ENCODE measurements around the gene CDK14.

The CDK14 gene

GRCh38 chr7:90569368-90569767, 26.8 kb upstream of the CDK14 start:
- no peak for TF ChIP-seq CTCF (IDR thresholded peaks at IDR 0.05; ENCODE audit: low read depth, low read length)
- DNase-seq (ENCODE audit: extremely low read depth, low read depth): no peak

- no peak for TF ChIP-seq CTCF (IDR thresholded peaks at IDR 0.05; ENCODE audit: low read depth, low read length)
- no peak for DNase-seq (ENCODE audit: extremely low read depth, low read depth)
These were observed 25.7 kb upstream of the CDK14 start for GRCh38 chr7:90570373-90570959.

DNA sequence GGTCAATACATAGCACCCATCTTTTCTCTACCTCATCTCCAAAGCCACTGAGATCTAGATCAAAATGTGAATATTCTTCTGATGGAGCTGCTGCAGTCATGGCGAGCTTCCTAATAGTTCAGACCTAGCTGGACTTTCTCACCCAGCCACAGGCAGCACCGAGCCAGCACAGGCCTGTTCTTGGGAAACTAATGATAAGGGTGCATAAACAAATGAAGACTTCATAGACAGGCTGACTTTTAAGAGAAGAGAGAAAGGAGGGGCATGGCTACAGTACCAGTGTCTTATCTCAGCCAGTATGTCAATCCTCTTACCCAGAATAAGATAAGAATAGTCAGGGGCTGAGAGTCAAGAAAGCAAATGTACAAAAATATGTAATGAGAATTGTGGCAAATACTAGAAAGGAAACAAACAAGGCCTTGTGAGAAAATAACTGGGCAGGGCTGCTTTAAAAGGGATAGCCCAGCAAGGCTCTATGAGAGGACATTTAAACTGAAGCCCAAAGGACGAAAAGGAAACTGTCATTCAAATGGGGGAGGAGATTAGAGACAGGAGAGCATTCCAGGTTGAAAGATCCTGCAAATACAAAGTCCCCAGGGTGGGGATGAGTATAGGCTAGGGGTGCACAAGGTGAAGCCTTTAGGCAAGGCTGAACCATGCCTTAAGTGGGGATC, 21.8 kb upstream of the CDK14 start:
- no peak for TF ChIP-seq CTCF (IDR thresholded peaks at IDR 0.05; ENCODE audit: low read depth, low read length)
- DNase-seq (ENCODE audit: extremely low read depth, low read depth): no peak

DNA sequence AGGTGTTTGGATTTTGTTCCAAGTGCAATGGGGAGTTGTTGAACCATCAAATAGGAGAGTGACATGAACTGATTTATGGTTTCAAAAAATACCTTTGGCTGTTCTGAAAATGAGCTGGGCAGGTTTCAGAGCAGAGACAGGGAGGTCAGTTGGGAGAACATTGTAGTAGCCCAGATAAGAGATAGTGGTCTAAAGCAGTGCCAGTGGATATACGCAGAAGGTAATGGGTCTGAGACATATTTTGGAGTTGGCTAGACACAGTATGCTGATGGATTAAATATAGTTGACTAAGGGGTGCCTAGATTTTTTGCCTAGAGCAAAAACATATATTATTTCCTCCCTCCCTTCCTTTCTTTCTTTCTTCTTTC, 21.3 kb upstream of the CDK14 start:
- no peak for DNase-seq (ENCODE audit: extremely low read depth, low read depth)
- no peak for TF ChIP-seq CTCF (IDR thresholded peaks at IDR 0.05; ENCODE audit: low read depth, low read length)

GRCh38 chr7:90579181-90579688, 16.9 kb upstream of the CDK14 start:
- DNase-seq (ENCODE audit: extremely low read depth, low read depth): no peak
- peak; percentile 9; the same call in 1 of the 2 replicates for TF ChIP-seq CTCF (IDR thresholded peaks at IDR 0.05; ENCODE audit: low read depth, low read length)

DNA sequence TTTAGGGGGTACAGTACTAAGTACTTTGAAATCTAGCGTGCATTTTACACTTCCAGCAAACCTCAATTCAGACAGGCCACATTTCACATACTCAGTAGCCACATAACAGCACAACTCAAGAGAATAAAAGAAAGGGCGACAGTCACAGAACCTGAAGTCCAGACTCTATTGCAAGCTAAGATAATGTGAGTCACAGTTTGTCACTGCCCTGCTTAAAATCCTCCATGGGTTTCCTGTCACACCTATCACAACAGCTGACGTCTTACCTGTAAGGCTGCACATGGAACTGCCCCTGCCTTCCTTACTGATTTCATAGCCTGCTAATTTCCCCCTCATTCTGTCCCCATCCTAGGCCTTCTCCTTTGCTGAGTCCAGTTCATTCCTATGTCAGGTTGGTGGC, 16.1 kb upstream of the CDK14 start:
- TF ChIP-seq CTCF (IDR thresholded peaks at IDR 0.05; ENCODE audit: low read depth, low read length): no peak
- no peak for DNase-seq (ENCODE audit: extremely low read depth, low read depth)

GRCh38 chr7:90582164-90582563, 14.0 kb upstream of the CDK14 start:
- no peak for TF ChIP-seq CTCF (IDR thresholded peaks at IDR 0.05; ENCODE audit: low read depth, low read length)
- DNase-seq (ENCODE audit: extremely low read depth, low read depth): no peak

Data from AG09319 (cell line).